Uterus (tissue), 2 donors: ENCODE data around the gene EDEM3.

Experiments used
- POLR2A ChIP-seq, 2 donors: fragments of 450-650 bp; IDR thresholded peaks; one replicate each; pipeline ENCODE4 v1.6.1; 2016; ENCODE audit warnings: antibody characterized with exemption in 2 of 2, mild to moderate bottlenecking in 1 of 2, moderate library complexity in 1 of 2
- TF ChIP-seq, protein P1 (sequence below), 4 experiments: fragments of 200-600 bp in 2 of 4; fragments of 450-650 bp in 2 of 4; sonication (generic) in 2 of 4; IDR thresholded peaks; one replicate each; pipeline ENCODE4 v1.5.1; 2016 to 2019; ENCODE audit warnings: antibody characterized with exemption in 4 of 4, mild to moderate bottlenecking in 2 of 4, moderate library complexity in 1 of 4

DNA sequence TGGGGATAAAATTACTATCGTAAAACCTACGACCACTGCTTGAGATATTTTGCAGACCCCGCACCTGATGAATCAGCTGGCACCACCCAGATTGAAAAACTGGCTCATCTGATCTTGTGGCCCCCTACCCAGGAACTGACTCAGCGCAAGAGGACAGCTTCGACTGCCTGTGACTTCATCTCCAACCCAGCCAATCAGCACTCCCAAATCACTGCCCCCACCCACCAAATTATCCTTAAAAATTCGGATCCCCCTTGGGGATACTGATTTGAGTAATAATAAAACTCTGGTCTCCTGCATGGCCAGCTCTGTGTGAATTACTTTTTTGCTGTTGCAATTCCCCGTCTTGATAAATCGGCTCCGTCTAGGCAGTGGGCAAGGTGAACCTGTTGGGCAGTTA is 81.4 kb downstream of the EDEM3 start:
- no peak for TF ChIP-seq POLR2A (IDR thresholded peaks at IDR 0.05)
- TF ChIP-seq, protein P1, sequence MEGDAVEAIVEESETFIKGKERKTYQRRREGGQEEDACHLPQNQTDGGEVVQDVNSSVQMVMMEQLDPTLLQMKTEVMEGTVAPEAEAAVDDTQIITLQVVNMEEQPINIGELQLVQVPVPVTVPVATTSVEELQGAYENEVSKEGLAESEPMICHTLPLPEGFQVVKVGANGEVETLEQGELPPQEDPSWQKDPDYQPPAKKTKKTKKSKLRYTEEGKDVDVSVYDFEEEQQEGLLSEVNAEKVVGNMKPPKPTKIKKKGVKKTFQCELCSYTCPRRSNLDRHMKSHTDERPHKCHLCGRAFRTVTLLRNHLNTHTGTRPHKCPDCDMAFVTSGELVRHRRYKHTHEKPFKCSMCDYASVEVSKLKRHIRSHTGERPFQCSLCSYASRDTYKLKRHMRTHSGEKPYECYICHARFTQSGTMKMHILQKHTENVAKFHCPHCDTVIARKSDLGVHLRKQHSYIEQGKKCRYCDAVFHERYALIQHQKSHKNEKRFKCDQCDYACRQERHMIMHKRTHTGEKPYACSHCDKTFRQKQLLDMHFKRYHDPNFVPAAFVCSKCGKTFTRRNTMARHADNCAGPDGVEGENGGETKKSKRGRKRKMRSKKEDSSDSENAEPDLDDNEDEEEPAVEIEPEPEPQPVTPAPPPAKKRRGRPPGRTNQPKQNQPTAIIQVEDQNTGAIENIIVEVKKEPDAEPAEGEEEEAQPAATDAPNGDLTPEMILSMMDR (IDR thresholded peaks at IDR 0.05): no peak
